Gastrocnemius medialis (tissue), 4 donors: ENCODE results near the gene MTFR1L. TPM values are rescaled to one million over a fixed set of nuclear protein-coding genes. Genes with fewer than 3 reads are reported as not detected.

ENCODE experiments used
- ATAC-seq, 2 donors: fragments of 150-250 bp; one replicate each; pipeline ENCODE4 v1.9.1; 2016
- DNase-seq, 2 donors: peaks; one replicate each; pipeline ENCODE4 v3.0.0-alpha.2; 2019
- H3K27ac ChIP-seq, 4 donors: fragments of 200-600 bp; sonication (generic); 1 replicate in 1 of 4; 2 replicates in 3 of 4; pipeline ENCODE4 v1.5.1; 2016 to 2018; ENCODE audit warnings: mild to moderate bottlenecking in 2 of 4, moderate library complexity in 1 of 4
- H3K27me3 ChIP-seq, 3 donors: fragments of 200-600 bp; sonication (generic) in 2 of 3; 1 replicate in 1 of 3; 2 replicates in 2 of 3; pipeline versions ENCODE4 v1.5.1 to v1.6.0; 2016 to 2019; ENCODE audit warnings: mild to moderate bottlenecking in 1 of 3, moderate library complexity in 1 of 3
- H3K36me3 ChIP-seq, 2 donors: fragments of 200-600 bp; sonication (generic) in 1 of 2; one replicate each; pipeline ENCODE4 v1.5.1; 2017 to 2018
- H3K4me1 ChIP-seq, 2 donors: fragments of 200-600 bp; sonication (generic) in 1 of 2; one replicate each; pipeline ENCODE4 v1.5.1; 2016 to 2017; ENCODE audit warnings: mild to moderate bottlenecking in 2 of 2
- H3K4me3 ChIP-seq, 4 donors: fragments of 200-600 bp; sonication (generic) in 3 of 4; 1 replicate in 1 of 4; 2 replicates in 3 of 4; pipeline ENCODE4 v1.5.1; 2016 to 2019; ENCODE audit warnings: mild to moderate bottlenecking in 2 of 4
- H3K9me3 ChIP-seq, 3 donors: fragments of 200-600 bp; sonication (generic) in 2 of 3; 1 replicate in 1 of 3; 2 replicates in 2 of 3; pipeline ENCODE4 v1.5.1; 2016 to 2019
- POLR2A ChIP-seq, 2 donors: fragments of 450-650 bp; IDR thresholded peaks; one replicate each; pipeline ENCODE4 v1.6.1; 2017; ENCODE audit warnings: antibody characterized with exemption in 2 of 2, mild to moderate bottlenecking in 2 of 2, moderate library complexity in 2 of 2
- in situ Hi-C, 4 donors: fragments of 200-750 bp; cut with MboI; loops; one replicate each; pipeline versions ENCODE4 v1.15.0 to v1.8.0; 2017; ENCODE audit warnings: low sequenced_read_pairs in 4 of 4
- intact Hi-C: fragments of 100-400 bp; cut with DNase I; formaldehyde crosslinking; loops from one replicate; pipeline ENCODE4 v1.15.1; 2023; ENCODE audit warnings: low total_unique reads
- total RNA-seq, 4 donors: library from RNA; depleted of rRNA; stranded (reverse); fragments of >200 nt; gene quantifications; one replicate each; pipeline versions ENCODE4 v1.1.0 to v1.2.3, GENCODE V29; 2016
- TF ChIP-seq, protein P1 (sequence below), 5 experiments: fragments of 450-650 bp in 3 of 5; fragments of 200-600 bp in 2 of 5; sonication (generic) in 2 of 5; IDR thresholded peaks in 4 of 5; conservative IDR thresholded peaks in 1 of 5; 1 replicate in 4 of 5; 2 replicates in 1 of 5; pipeline ENCODE4 v1.5.1; 2016 to 2019; ENCODE audit warnings: antibody characterized with exemption in 5 of 5, mild to moderate bottlenecking in 3 of 5, moderate library complexity in 3 of 5

The MTFR1L gene
- total RNA-seq, 4 donors from 2014 or later: 123 to 186 (median 170) TPM

GRCh38 chr1:25844536-25845337 is 25.0 kb downstream of the MTFR1L start:
- no peaks in the 10 kb centered on the region for H3K36me3 ChIP-seq
- intact Hi-C loops: no loop called here
- H3K9me3 ChIP-seq: no peaks in the 10 kb centered on the region
- no peak overlapping the region for H3K27ac ChIP-seq
- peaks cover 0 to 3% of the 10 kb centered on the region in 2 donors for H3K4me1 ChIP-seq
- no peaks in the 10 kb centered on the region for H3K27me3 ChIP-seq
- TF ChIP-seq POLR2A (IDR thresholded peaks at IDR 0.05): no peak
- TF ChIP-seq, protein P1, sequence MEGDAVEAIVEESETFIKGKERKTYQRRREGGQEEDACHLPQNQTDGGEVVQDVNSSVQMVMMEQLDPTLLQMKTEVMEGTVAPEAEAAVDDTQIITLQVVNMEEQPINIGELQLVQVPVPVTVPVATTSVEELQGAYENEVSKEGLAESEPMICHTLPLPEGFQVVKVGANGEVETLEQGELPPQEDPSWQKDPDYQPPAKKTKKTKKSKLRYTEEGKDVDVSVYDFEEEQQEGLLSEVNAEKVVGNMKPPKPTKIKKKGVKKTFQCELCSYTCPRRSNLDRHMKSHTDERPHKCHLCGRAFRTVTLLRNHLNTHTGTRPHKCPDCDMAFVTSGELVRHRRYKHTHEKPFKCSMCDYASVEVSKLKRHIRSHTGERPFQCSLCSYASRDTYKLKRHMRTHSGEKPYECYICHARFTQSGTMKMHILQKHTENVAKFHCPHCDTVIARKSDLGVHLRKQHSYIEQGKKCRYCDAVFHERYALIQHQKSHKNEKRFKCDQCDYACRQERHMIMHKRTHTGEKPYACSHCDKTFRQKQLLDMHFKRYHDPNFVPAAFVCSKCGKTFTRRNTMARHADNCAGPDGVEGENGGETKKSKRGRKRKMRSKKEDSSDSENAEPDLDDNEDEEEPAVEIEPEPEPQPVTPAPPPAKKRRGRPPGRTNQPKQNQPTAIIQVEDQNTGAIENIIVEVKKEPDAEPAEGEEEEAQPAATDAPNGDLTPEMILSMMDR (IDR thresholded peaks at IDR 0.05 in 4 of 5, conservative IDR thresholded peaks at IDR 0.05 in 1 of 5): no peak
- ATAC-seq (no peak), DNase-seq (no peak)
- no peak overlapping the region for H3K4me3 ChIP-seq
- in situ Hi-C loops: no loop called here

GRCh38 chr1:25845664-25846063 is 25.9 kb downstream of the MTFR1L start:
- Histone ChIP-seq H3K27ac (no peak overlapping the region), H3K4me1 (peaks cover 0 to 3% of the 10 kb centered on the region in 2 donors), H3K36me3 (no peaks in the 10 kb centered on the region), H3K4me3 (no peak overlapping the region), H3K9me3 (no peaks in the 10 kb centered on the region), H3K27me3 (no peaks in the 10 kb centered on the region)
- ATAC-seq (no peak), DNase-seq (no peak)
- intact Hi-C loops (no loop called here), in situ Hi-C loops (no loop called here)
- TF ChIP-seq, protein P1 (IDR thresholded peaks at IDR 0.05 in 4 of 5, conservative IDR thresholded peaks at IDR 0.05 in 1 of 5): no peak
- TF ChIP-seq POLR2A (IDR thresholded peaks at IDR 0.05): no peak

DNA sequence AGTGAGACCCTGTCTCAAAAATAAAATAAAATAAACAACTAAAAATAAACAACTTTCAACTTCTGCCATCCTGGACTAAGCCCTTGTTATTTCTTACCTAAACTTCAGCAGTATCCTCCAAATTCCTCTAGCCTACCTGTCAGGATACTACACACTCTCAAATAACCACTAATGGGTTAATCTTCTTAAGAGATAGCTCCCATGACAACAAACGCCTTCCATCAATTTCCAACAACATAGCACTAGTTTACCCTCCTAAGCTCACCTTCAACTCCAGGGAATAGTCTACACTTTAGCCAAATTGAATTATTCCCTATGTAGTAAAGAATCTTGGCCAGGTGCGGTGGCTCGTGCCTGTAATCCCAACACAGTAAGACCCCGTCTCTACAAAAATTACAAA is 28.2 kb downstream of the MTFR1L start:
- no peak overlapping the region for H3K4me3 ChIP-seq
- H3K27ac ChIP-seq: no peak overlapping the region
- TF ChIP-seq, protein P1 (IDR thresholded peaks at IDR 0.05 in 4 of 5, conservative IDR thresholded peaks at IDR 0.05 in 1 of 5): no peak
- no peak for TF ChIP-seq POLR2A (IDR thresholded peaks at IDR 0.05)
- no peaks in the 10 kb centered on the region for H3K36me3 ChIP-seq
- no peaks in the 10 kb centered on the region for H3K4me1 ChIP-seq
- ATAC-seq (no peak), DNase-seq (no peak)
- intact Hi-C loops (no loop called here), in situ Hi-C loops (no loop called here)
- no peaks in the 10 kb centered on the region for H3K9me3 ChIP-seq
- H3K27me3 ChIP-seq: no peaks in the 10 kb centered on the region

DNA sequence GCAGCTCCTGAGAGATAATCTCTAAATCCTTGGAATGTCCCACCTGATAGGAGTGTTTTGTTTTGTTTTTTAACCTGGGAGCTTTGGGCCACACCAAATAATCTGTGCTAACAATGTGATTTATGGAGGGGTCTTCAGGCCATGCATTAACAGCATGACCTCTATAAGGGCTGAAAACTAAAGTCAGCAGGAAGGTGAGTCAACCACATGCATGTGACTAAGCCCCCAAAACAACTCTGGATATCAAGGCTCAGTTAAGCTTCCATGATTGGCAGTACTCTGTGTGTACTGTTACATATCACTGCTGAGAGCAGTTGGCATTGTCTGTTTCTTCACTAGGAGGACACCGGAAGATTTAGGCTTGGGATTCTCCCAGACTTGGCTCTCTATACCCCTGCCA is 28.8 kb downstream of the MTFR1L start:
- H3K4me1 ChIP-seq: no peaks in the 10 kb centered on the region
- ATAC-seq (no peak), DNase-seq (no peak)
- no peaks in the 10 kb centered on the region for H3K27me3 ChIP-seq
- no peak for TF ChIP-seq POLR2A (IDR thresholded peaks at IDR 0.05)
- TF ChIP-seq, protein P1 (IDR thresholded peaks at IDR 0.05 in 4 of 5, conservative IDR thresholded peaks at IDR 0.05 in 1 of 5): no peak
- no peak overlapping the region for H3K4me3 ChIP-seq
- in situ Hi-C loops: no loop called here
- no peaks in the 10 kb centered on the region for H3K9me3 ChIP-seq
- H3K27ac ChIP-seq: no peak overlapping the region
- intact Hi-C loops: no loop called here
- H3K36me3 ChIP-seq: no peaks in the 10 kb centered on the region
